ENCODE data around the gene SERPINE1. TPM values are rescaled to one million over a fixed set of nuclear protein-coding genes. Genes with fewer than 3 reads are reported as not detected.

Gene SERPINE1
- total RNA-seq, 4 donors from 2014 or later: 2.4 to 8.3 (median 3.3) TPM

GRCh38 chr7:101151908-101152651 is 25.2 kb downstream of the SERPINE1 start:
- no peak overlapping the region for H3K4me3 ChIP-seq
- no peaks in the 10 kb centered on the region for H3K27me3 ChIP-seq
- no peaks in the 10 kb centered on the region for H3K36me3 ChIP-seq
- DNase-seq: no peak
- H3K27ac ChIP-seq: no peak overlapping the region
- TF ChIP-seq CTCF (IDR thresholded peaks at IDR 0.05) (no peak), POLR2A (IDR thresholded peaks at IDR 0.05) (no peak)
- H3K4me1 ChIP-seq: peaks cover 0 to 12% (median 5%) of the 10 kb centered on the region in 4 donors
- no peaks in the 10 kb centered on the region for H3K9me3 ChIP-seq

GRCh38 chr7:101153969-101154692 is 27.2 kb downstream of the SERPINE1 start, which contains the start of gene AP1S1:
Gene AP1S1, plus strand, starts transcription at chr7:101154476. Its CDS starts 39 bp downstream, at chr7:101154515.
- peak within 1 kb of the TSS; percentile 55 to 74 (median 65) for H3K27ac ChIP-seq

DNA sequence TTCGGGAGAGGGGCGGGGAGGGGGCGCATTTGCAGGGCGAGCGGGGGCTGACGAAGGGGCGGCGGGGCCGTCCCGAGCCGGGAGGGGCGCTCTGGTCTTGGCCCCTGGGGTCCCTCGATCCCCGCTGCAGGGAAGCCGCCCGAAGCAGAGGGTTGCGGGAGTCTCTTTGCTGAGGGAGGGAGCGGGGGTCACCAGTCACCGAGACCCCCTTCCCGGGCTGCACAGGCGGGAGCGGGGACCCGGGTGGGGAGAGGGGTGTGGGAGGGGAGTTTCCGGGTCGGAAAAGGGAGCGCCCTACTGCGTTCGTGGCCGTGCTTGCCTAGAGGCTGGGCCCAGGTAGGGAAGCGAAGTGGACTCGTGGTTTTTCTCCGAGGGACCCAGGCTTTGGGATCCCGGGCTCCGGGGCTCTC is 27.8 kb downstream of the SERPINE1 start:
- TF ChIP-seq POLR2A (IDR thresholded peaks at IDR 0.05): no peak
- TF ChIP-seq CTCF (IDR thresholded peaks at IDR 0.05): no peak
- Histone ChIP-seq H3K27me3 (no peaks in the 10 kb centered on the region), H3K4me1 (peaks cover 0 to 12% (median 6%) of the 10 kb centered on the region in 4 donors), H3K4me3 (peak overlapping the region; percentile 76 to 89 (median 84)), H3K27ac (peak overlapping the region; percentile 55 to 74 (median 65)), H3K9me3 (no peaks in the 10 kb centered on the region), H3K36me3 (peaks cover 0 to 21% (median 0%) of the 10 kb centered on the region in 3 donors)
- no peak for DNase-seq

More at GRCh38 chr7:101153969-101154692, 27.2 kb downstream of the SERPINE1 start, which contains the start of gene AP1S1:
- peak within 1 kb of the TSS; percentile 76 to 89 (median 84) for H3K4me3 ChIP-seq
- DNase-seq: peak; percentile 96 to 97 (median 97)
- no peaks in the 10 kb centered on the region for H3K27me3 ChIP-seq
- peaks cover 0 to 15% (median 0%) of the 10 kb centered on the region in 3 donors for H3K36me3 ChIP-seq
- no peaks in the 10 kb centered on the region for H3K9me3 ChIP-seq
- TF ChIP-seq CTCF (IDR thresholded peaks at IDR 0.05) (no peak), POLR2A (IDR thresholded peaks at IDR 0.05) (peak in 1 of 2 donors; percentile 83)
- H3K4me1 ChIP-seq: peaks cover 0 to 12% (median 6%) of the 10 kb centered on the region in 4 donors

DNA sequence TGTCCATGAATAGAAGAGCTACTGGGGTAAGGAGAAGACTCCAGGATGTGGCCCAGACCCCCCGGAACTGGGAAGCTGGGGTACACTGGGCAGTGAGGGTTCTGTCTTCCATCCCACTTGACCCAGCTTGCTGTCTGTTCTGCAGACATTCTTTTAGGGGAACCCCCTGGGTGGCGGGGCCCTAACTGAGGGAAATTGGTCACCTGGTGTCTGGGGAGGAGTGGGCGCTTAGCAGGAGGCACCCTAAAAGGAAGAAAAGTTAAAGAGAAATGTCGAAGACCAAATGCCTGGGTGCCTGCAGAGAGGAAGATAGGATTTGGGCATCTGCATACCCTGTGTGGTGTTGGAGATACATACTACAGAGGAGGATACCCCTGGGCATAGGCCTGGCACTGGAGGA is 28.4 kb downstream of the SERPINE1 start:
- H3K36me3 ChIP-seq: peaks cover 0 to 26% (median 0%) of the 10 kb centered on the region in 3 donors
- no peak for DNase-seq
- peak overlapping the region; percentile 76 to 89 (median 84) for H3K4me3 ChIP-seq
- no peaks in the 10 kb centered on the region for H3K27me3 ChIP-seq
- no peak for TF ChIP-seq CTCF (IDR thresholded peaks at IDR 0.05)
- no peak for TF ChIP-seq POLR2A (IDR thresholded peaks at IDR 0.05)
- peak overlapping the region in 1 of 4 donors; percentile 74 for H3K27ac ChIP-seq
- peaks cover 0 to 12% (median 6%) of the 10 kb centered on the region in 4 donors for H3K4me1 ChIP-seq
- no peaks in the 10 kb centered on the region for H3K9me3 ChIP-seq

DNA sequence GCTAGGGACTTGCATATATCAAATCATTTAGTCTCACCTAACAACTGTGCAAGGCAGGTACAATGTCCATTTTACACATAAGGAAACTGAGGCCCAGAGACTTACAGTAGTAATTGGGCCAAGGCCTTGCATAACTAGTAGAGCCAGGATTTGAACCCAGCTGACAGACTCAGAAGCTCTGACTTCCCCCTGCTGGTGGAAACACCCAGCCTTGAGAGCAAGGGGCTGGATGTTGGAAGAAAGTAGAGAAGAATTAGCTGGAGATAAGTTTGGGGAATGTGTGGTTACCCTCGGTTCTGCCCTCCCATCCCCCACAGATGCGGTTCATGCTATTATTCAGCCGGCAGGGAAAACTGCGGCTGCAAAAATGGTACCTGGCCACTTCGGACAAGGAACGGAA is 29.4 kb downstream of the SERPINE1 start:
- peaks cover 0 to 12% (median 6%) of the 10 kb centered on the region in 4 donors for H3K4me1 ChIP-seq
- H3K27me3 ChIP-seq: no peaks in the 10 kb centered on the region
- peaks cover 0 to 27% (median 0%) of the 10 kb centered on the region in 3 donors for H3K36me3 ChIP-seq
- no peaks in the 10 kb centered on the region for H3K9me3 ChIP-seq
- no peak for DNase-seq
- TF ChIP-seq CTCF (IDR thresholded peaks at IDR 0.05): no peak
- TF ChIP-seq POLR2A (IDR thresholded peaks at IDR 0.05): no peak
- H3K27ac ChIP-seq: peak overlapping the region in 1 of 4 donors; percentile 75
- H3K4me3 ChIP-seq: no peak overlapping the region

All from Peyer's patch (tissue), 4 donors.